ENCODE measurements around the gene HSD11B2. TPM values are rescaled to one million over a fixed set of nuclear protein-coding genes. Genes with fewer than 3 reads are reported as not detected.

HSD11B2 gene
- total RNA-seq, 2 experiments from 2014 or later: 0.71 to 1.3 TPM

DNA sequence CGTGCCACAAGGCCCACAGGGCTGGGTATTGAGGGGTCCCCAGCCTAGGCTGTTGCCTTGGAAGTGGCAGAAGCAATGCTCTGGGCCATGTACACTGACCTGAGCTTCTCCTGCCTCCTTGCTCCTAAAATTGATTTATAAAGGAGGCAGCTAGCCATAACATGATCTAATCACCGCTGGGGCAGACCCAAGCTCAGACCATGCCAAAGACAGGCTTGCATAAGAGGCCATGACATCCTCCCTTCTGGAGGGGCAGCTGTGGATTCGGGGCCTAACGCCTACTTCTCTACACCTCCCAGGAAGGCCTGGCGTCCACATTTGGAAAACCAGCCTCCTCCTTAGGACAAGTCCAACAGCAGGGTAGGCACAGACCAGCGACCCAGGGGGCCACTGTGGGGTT is 12.3 kb downstream of the HSD11B2 start:
- Mint-ChIP-seq H3K36me3 (peaks cover 4% of the 10 kb centered on the region), H3K27me3 (no peaks in the 10 kb centered on the region), H3K9me3 (no peaks in the 10 kb centered on the region), H3K27ac (no peak overlapping the region), H3K4me3 (no peak overlapping the region), H3K4me1 (ENCODE audit: low read depth) (no peaks in the 10 kb centered on the region)
- ChIA-PET CTCF (interaction anchor here (0.8 to 4.7 kb wide), 3 partner anchors 16 to 183 kb away, joined by 3 to 46 read pairs (median 3); no protein-coding TSS in a partner anchor), POLR2A (no interaction called here)
- intact Hi-C loops (cut with micrococcal nuclease): no loop called here
- no peak for DNase-seq

DNA sequence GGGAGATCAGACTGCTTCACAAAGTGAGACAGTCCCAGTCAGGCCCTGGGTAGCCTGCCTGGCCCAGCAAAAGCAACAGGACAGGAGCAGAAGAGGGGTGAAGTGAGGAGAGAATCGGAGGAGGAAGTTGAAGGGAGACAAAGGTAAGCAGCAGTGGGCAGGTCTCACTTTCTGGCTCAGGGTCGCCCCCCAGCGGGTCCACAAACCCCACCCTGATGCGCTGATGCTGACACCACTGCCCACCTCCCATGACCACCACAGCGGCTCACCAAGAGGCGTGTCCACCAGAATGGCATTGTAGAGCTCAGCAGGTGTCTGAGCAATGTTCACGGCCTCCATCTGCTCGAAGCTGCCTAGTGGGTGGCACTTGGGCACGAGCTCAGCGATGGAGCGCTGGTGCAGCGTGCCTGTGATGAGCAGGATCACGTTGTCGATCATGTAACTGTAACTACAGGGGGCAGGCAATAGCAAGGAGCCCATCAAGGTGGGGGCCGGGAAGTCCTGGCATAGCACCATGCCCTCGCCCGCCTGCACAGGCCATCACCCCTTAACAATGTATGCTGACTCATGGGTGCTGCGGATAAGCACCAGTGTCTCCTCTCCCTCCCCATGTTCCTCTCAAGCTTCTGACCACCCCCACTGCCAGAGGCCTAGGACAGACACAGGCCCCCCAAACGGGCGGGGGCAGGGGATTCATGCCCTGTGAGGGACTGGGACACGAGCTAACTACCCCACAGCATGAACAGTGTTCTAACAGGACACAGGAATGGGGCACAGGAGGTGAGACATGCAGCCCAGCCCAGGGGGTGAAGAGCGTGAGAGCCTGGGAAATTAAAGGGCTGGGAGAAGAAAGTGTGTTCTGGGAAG is 13.6 kb downstream of the HSD11B2 start:
- POLR2A ChIA-PET: no interaction called here
- H3K4me3 Mint-ChIP-seq: no peak overlapping the region
- H3K27me3 Mint-ChIP-seq: no peaks in the 10 kb centered on the region
- peaks cover 2% of the 10 kb centered on the region for H3K36me3 Mint-ChIP-seq
- no peak for DNase-seq
- intact Hi-C loops (cut with micrococcal nuclease): no loop called here
- H3K27ac Mint-ChIP-seq: no peak overlapping the region
- CTCF ChIA-PET: interaction anchor here (0.6 to 6.2 kb wide), 5 partner anchors 17 to 374 kb away, joined by 3 to 51 read pairs (median 8); no protein-coding TSS in a partner anchor
- H3K4me1 Mint-ChIP-seq (ENCODE audit: low read depth): no peaks in the 10 kb centered on the region
- no peaks in the 10 kb centered on the region for H3K9me3 Mint-ChIP-seq

DNA sequence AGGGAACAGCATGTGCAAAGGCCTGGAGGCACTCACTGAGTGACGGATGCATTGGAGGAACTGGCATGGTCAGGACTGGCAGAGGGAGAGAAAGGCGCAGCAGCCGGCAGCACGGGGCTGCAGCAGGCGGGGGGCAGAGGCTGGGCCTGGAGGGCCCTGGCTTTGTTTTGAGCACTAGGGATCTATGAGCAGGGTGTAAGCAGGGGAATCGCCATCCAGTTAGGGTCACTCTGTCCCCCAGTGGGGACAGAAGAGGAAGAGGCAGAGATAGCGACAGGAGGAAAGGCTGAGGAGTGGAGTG is 14.2 kb downstream of the HSD11B2 start:
- POLR2A ChIA-PET: no interaction called here
- Mint-ChIP-seq H3K4me1 (ENCODE audit: low read depth) (no peaks in the 10 kb centered on the region), H3K27me3 (no peaks in the 10 kb centered on the region), H3K9me3 (no peaks in the 10 kb centered on the region), H3K4me3 (no peak overlapping the region), H3K27ac (no peak overlapping the region), H3K36me3 (peaks cover 2% of the 10 kb centered on the region)
- CTCF ChIA-PET: interaction anchor here (2.6 to 6.2 kb wide), 3 partner anchors 18 to 184 kb away, joined by 8 to 51 read pairs (median 46); no protein-coding TSS in a partner anchor
- intact Hi-C loops (cut with micrococcal nuclease): no loop called here
- no peak for DNase-seq

DNA sequence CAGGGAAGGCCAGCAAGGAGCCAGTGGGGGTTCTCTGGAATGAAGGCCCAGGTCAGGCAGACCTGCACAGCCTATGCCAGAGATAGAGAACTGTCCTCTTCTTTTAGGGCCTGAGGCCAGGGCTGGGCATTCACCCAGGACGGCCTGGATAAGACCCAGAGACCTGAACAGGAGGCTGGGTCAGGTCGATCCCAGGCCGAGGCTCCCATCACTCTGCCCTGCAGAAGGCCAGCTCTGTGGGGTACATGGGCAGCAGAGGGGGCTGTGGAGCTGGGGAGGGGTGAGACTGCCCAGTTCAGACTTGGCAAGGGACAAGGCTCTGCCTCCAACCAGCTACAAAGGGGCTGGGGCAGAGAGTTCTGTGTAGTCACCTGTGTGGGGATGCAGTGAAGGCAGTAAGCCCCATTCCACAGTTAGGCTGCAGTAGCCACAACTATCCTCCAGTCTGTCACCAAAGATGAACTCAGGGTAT is 14.6 kb downstream of the HSD11B2 start:
- POLR2A ChIA-PET: no interaction called here
- no peak overlapping the region for H3K27ac Mint-ChIP-seq
- H3K4me3 Mint-ChIP-seq: no peak overlapping the region
- CTCF ChIA-PET: interaction anchor here (0.8 to 6.2 kb wide), 4 partner anchors 18 to 201 kb away, joined by 3 to 51 read pairs (median 27); no protein-coding TSS in a partner anchor
- intact Hi-C loops (cut with micrococcal nuclease): no loop called here
- no peak for DNase-seq
- no peaks in the 10 kb centered on the region for H3K27me3 Mint-ChIP-seq
- no peaks in the 10 kb centered on the region for H3K4me1 Mint-ChIP-seq (ENCODE audit: low read depth)
- H3K9me3 Mint-ChIP-seq: no peaks in the 10 kb centered on the region
- H3K36me3 Mint-ChIP-seq: peaks cover 2% of the 10 kb centered on the region

DNA sequence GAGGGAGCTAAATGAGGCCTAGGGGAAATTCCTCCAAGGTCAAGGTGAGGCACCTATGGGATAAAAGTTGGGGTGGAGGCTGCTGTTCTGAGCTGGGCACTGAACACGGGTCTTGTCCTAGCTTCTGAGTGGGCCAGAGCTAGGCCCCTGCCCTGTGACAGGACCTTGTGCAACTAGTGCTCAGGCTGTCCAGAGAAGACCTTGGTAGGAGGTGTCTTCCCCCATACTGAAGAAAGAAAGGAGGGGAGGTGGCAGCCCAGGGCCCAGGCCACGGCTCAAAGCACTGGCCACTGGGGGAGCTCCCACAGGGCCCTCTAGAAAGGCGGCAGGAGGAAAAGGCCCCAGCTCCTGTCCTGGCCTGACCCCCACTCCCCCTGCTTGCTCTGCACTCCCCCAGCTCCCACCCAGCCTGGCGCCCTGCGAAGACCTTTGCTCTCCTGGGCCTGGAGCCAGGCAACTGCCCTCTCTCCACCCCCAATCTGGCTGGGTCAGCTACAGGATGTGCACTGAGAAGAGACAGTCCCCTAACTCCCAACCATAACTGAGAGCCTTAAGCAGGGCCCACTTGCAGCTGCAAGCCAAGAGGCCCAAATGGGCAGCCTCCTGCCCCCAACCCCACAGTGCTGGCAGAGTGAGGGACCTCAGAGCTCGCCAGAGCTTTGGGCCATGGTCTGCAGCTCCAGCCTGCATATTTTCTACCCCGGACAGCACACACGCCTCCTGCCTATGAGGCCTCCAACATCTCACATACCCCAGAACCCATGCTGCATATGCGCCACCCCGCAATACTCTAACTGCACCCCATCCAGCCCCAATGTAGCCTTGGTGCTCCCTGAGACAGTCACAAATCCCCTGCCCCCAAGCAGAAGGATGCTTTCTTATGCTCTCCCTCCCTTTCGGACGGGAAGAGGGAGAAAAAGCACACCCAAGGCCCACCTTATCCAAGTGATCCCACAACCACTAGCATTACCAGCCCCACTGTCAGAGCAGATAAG is 15.3 kb downstream of the HSD11B2 start:
- POLR2A ChIA-PET: no interaction called here
- Mint-ChIP-seq H3K27me3 (no peaks in the 10 kb centered on the region), H3K9me3 (no peaks in the 10 kb centered on the region), H3K36me3 (peaks cover 2% of the 10 kb centered on the region), H3K4me3 (no peak overlapping the region), H3K27ac (no peak overlapping the region), H3K4me1 (ENCODE audit: low read depth) (no peaks in the 10 kb centered on the region)
- no peak for DNase-seq
- CTCF ChIA-PET: interaction anchor here (0.8 to 6.2 kb wide), 6 partner anchors 19 to 202 kb away, joined by 3 to 51 read pairs (median 9); partner anchors contain the start of gene ATP6V0D1
- intact Hi-C loops (cut with micrococcal nuclease): no loop called here

DNA sequence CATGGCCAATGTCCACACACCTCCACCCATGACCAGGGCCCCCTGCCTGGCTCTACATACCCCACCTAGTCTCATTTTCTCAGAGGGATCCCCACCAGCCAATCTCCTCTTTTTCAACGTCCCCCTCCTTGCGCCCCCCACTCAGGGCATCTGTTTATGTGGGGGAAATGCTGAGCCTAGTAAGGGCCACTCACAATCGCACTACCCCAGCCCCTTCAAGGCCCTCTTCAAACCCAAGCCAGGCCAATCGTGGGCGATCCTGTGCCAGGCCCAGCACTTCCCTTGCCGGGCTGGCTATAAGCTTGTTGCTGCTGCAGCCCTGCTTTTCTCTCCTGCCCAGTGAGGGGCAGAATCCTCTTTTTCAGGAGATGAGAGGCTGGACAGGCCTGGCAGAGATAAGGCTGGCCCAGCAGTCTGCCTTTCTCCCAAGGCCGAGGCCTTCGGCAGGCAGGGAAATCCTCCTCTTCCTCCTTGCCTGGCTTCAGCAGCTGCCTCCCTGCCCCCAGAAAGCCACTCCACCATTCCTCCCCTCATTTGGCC is 16.1 kb downstream of the HSD11B2 start:
- Mint-ChIP-seq H3K36me3 (peaks cover 2% of the 10 kb centered on the region), H3K9me3 (no peaks in the 10 kb centered on the region), H3K4me1 (ENCODE audit: low read depth) (no peaks in the 10 kb centered on the region), H3K27ac (no peak overlapping the region), H3K4me3 (no peak overlapping the region), H3K27me3 (no peaks in the 10 kb centered on the region)
- intact Hi-C loops (cut with micrococcal nuclease): no loop called here
- POLR2A ChIA-PET: no interaction called here
- CTCF ChIA-PET: interaction anchor here (0.6 to 6.2 kb wide), 16 partner anchors 9 to 243 kb away, joined by 3 to 51 read pairs (median 4); partner anchors contain the start of genes ATP6V0D1 and HSD11B2
- no peak for DNase-seq

DNA sequence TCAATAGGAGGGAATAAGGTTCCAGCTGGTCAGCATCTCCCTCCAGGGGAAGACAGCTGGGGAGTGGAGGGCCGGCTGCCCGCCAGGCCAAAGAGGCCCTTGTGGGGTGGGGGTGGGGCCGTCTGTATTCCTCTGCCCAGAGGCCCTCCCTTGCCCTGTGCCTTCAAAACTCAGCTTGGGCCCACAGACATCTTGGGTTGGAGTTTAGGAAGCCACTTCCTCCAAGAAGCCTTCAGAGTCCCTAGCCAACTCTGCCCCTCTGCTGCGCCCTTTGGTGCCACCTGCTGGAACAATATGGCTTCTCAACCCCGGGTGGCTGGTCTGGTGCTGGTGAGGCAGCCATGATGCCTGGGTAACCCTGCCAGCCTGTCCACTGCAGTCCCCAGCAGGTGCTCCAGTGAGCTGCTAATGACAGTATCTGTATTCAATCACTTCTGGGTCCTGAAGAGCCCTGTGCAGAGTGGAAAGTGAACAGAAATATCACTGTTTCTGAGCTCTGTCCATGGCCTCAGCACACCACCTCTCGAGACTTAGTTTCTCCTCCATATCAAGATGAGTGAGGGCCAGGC is 16.7 kb downstream of the HSD11B2 start:
- DNase-seq: peak; percentile 87
- Mint-ChIP-seq H3K9me3 (no peaks in the 10 kb centered on the region), H3K27me3 (no peaks in the 10 kb centered on the region), H3K4me1 (ENCODE audit: low read depth) (no peaks in the 10 kb centered on the region), H3K36me3 (peaks cover 2% of the 10 kb centered on the region), H3K27ac (no peak overlapping the region), H3K4me3 (no peak overlapping the region)
- intact Hi-C loops (cut with micrococcal nuclease): no loop called here
- POLR2A ChIA-PET: no interaction called here
- CTCF ChIA-PET: interaction anchor here (0.5 to 6.2 kb wide), 24 partner anchors 8 to 493 kb away, joined by 3 to 51 read pairs (median 3); partner anchors contain the start of genes ATP6V0D1, CES3 and HSD11B2

DNA sequence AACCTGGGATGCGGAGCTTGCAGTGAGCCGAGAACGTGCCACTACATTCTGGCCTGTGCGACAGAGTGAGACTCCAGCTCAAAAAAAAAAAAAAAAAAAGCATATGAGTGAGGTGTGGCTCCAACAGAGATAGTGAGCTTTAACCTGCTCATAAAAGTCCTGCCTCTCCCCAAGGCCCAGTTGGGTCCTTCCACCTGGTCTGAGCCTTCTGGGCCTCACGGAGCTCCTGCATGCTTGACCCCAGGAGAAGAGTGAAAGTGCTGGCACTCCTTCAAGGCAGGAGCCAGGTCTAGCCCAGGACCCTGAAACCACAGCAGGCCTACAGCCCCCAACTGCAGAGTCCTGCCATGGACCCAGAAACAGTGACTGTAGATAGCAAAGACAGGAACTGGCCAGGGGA is 17.7 kb downstream of the HSD11B2 start:
- no peaks in the 10 kb centered on the region for H3K9me3 Mint-ChIP-seq
- no peak for DNase-seq
- no peaks in the 10 kb centered on the region for H3K4me1 Mint-ChIP-seq (ENCODE audit: low read depth)
- H3K27ac Mint-ChIP-seq: no peak overlapping the region
- H3K27me3 Mint-ChIP-seq: no peaks in the 10 kb centered on the region
- intact Hi-C loops (cut with micrococcal nuclease): no loop called here
- H3K4me3 Mint-ChIP-seq: no peak overlapping the region
- peaks cover 2% of the 10 kb centered on the region for H3K36me3 Mint-ChIP-seq
- ChIA-PET CTCF (interaction anchor here (0.6 to 6.2 kb wide), 18 partner anchors 11 to 494 kb away, joined by 3 to 51 read pairs (median 4); partner anchors contain the start of genes ATP6V0D1 and CES3), POLR2A (no interaction called here)

DNA sequence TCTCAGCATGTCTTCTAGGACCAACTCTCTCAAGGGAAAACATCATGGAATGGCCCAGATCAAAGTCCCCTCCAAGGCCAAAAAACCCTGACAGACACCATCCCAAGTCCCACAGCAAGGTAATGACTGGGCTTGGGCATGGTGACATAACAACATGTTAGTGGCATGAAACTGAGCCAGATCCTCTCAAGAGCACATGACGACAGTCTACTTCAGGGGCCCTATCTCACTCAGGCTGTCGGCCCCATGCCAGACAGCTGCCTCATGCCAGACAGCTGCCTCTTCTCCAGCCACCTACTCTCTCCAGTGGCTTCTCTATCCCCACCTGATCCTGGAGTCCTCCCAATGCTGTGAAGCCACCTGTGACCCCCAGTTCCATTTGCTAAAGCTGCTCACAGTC is 18.4 kb downstream of the HSD11B2 start:
- intact Hi-C loops (cut with micrococcal nuclease): no loop called here
- peaks cover 2% of the 10 kb centered on the region for H3K36me3 Mint-ChIP-seq
- ChIA-PET CTCF (interaction anchor here (0.7 to 6.2 kb wide), 4 partner anchors 17 to 188 kb away, joined by 3 to 51 read pairs (median 5); no protein-coding TSS in a partner anchor), POLR2A (no interaction called here)
- no peaks in the 10 kb centered on the region for H3K27me3 Mint-ChIP-seq
- H3K4me1 Mint-ChIP-seq (ENCODE audit: low read depth): no peaks in the 10 kb centered on the region
- no peak for DNase-seq
- H3K9me3 Mint-ChIP-seq: no peaks in the 10 kb centered on the region
- no peak overlapping the region for H3K27ac Mint-ChIP-seq
- no peak overlapping the region for H3K4me3 Mint-ChIP-seq

DNA sequence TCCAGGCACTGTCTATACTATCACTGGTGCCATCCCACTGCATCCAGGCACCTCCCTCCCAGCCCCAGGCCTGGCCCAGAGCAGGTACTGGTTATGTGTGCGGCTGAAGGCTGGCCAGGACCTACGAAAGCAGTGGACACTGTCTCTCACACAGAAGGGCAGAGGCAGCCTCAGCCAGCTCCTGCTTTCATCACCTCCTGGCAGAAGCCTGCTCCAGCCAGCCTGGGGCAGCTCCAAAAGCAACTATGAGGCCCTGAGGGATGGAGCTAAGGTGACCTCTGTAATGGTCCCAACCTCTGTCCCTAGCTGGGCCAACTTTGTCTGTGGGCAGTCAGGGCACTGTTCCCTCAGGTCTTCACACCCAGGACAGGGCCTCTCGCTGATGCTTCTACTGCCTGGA is 18.8 kb downstream of the HSD11B2 start:
- no peak overlapping the region for H3K4me3 Mint-ChIP-seq
- peaks cover 2% of the 10 kb centered on the region for H3K36me3 Mint-ChIP-seq
- intact Hi-C loops (cut with micrococcal nuclease): no loop called here
- H3K9me3 Mint-ChIP-seq: no peaks in the 10 kb centered on the region
- no peaks in the 10 kb centered on the region for H3K27me3 Mint-ChIP-seq
- CTCF ChIA-PET: interaction anchor here (0.7 to 6.2 kb wide), 5 partner anchors 17 to 189 kb away, joined by 3 to 51 read pairs (median 3); no protein-coding TSS in a partner anchor
- no peaks in the 10 kb centered on the region for H3K4me1 Mint-ChIP-seq (ENCODE audit: low read depth)
- H3K27ac Mint-ChIP-seq: no peak overlapping the region
- POLR2A ChIA-PET: no interaction called here
- no peak for DNase-seq

DNA sequence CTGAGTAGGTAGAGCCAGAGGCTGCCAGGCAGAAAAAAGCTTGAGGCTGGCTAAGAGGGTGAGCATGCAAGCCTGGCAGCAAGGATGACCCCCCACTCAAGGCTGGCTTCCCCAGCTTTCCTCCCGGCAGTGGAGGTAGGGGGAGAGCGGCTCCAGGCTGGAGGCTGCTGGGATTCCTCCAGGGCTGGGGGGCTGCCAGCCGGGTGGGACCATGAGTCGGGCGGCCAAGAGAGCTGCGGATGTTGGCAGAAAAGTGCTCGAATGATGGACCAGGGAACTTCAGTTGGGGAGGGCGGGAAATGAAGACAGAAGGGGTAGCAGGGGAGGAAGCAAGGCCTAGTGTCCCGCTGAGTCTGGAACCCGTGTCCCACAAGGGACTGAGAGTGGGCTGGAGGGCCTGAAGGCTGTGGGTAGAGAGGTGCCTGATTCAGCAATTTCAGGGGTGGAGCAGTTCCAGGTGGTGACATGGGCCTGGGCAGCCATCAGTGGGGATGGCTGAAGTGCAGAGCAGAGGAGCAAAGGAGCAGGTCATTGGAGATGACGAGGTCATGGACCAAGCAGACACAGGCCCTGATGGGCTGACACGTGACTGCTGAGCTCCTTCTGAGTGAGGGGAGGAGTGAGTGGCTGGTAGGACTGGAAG is 20.3 kb downstream of the HSD11B2 start:
- no peak overlapping the region for H3K4me3 Mint-ChIP-seq
- intact Hi-C loops (cut with micrococcal nuclease): no loop called here
- peaks cover 2% of the 10 kb centered on the region for H3K36me3 Mint-ChIP-seq
- CTCF ChIA-PET: interaction anchor here (1.1 to 6.2 kb wide), 4 partner anchors 15 to 63 kb away, joined by 3 to 51 read pairs (median 9); no protein-coding TSS in a partner anchor
- no peaks in the 10 kb centered on the region for H3K27me3 Mint-ChIP-seq
- H3K4me1 Mint-ChIP-seq (ENCODE audit: low read depth): peaks cover under 1% of the 10 kb centered on the region
- H3K27ac Mint-ChIP-seq: no peak overlapping the region
- H3K9me3 Mint-ChIP-seq: no peaks in the 10 kb centered on the region
- DNase-seq: no peak
- POLR2A ChIA-PET: interaction anchor here (1.2 kb wide), 1 partner anchor 20 kb away, joined by 4 read pairs; the partner anchor contains the start of gene HSD11B2

All from activated CD4-positive, alpha-beta memory T cell treated with anti-CD3 and anti-CD28 coated beads for 36 hours (primary cell).